LNCaP clone FGC (cell line): Measurements from ENCODE around the gene DDAH2.

ENCODE experiments used
- DNase-seq: peaks from one replicate; pipeline ENCODE4 v3.0.0-alpha.2; 2011; ENCODE audit warnings: low read depth
- H3K4me3 ChIP-seq: 2 replicates; pipeline ENCODE4 v1.5.1; 2011; ENCODE audit warnings: mild to moderate bottlenecking, low read depth, low read length, control low read depth
- CTCF ChIP-seq: IDR thresholded peaks from 2 replicates; pipeline ENCODE4 v1.5.1; 2012; ENCODE audit warnings: mild to moderate bottlenecking; ENCODE audit not compliant: control insufficient read depth, insufficient read depth; ENCODE audit errors: extremely low read depth

DDAH2 gene

GRCh38 chr6:31719001-31719400 lies 10.1 kb downstream of the DDAH2 start:
- no peak for TF ChIP-seq CTCF
- H3K4me3 ChIP-seq = peak overlapping the region; percentile 43
- DNase-seq = no peak

GRCh38 chr6:31718265-31718664 lies 10.8 kb downstream of the DDAH2 start:
- DNase-seq = peak; percentile 95
- H3K4me3 ChIP-seq = peak overlapping the region; percentile 43
- no peak for TF ChIP-seq CTCF

GRCh38 chr6:31717499-31718222 lies 11.4 kb downstream of the DDAH2 start:
- TF ChIP-seq CTCF = no peak
- H3K4me3 ChIP-seq = no peak overlapping the region
- DNase-seq = no peak

- TF ChIP-seq CTCF = no peak
- H3K4me3 ChIP-seq = no peak within 1 kb of the TSS
- DNase-seq = no peak
Observed at GRCh38 chr6:31715022-31715958, 13.8 kb downstream of the DDAH2 start, which contains the start of gene LY6G6D. Gene LY6G6D, plus strand, starts transcription at chr6:31715348. Its CDS starts 8 bp downstream, at chr6:31715356.

GRCh38 chr6:31713991-31714684 lies 15.0 kb downstream of the DDAH2 start:
- no peak for DNase-seq
- TF ChIP-seq CTCF = no peak

GRCh38 chr6:31713465-31713864 lies 15.6 kb downstream of the DDAH2 start:
- no peak for DNase-seq
- TF ChIP-seq CTCF = no peak
- no peak overlapping the region for H3K4me3 ChIP-seq

More at GRCh38 chr6:31713991-31714684, 15.0 kb downstream of the DDAH2 start:
- no peak overlapping the region for H3K4me3 ChIP-seq
